PC-9 (cell line): ENCODE results near the gene ERCC5.

ENCODE experiments used
- EZH2 ChIP-seq: fragments of 200-600 bp; sonication (generic); IDR thresholded peaks from 2 replicates; pipeline ENCODE4 v1.8.0; 2017; ENCODE audit warnings: antibody characterized with exemption, low read depth
- TF ChIP-seq, protein P1 (sequence below): fragments of 200-600 bp; sonication (generic); conservative IDR thresholded peaks from 2 replicates; pipeline ENCODE4 v1.6.1; 2017; ENCODE audit warnings: mixed run types, antibody characterized with exemption, mild to moderate bottlenecking, moderate library complexity

DNA sequence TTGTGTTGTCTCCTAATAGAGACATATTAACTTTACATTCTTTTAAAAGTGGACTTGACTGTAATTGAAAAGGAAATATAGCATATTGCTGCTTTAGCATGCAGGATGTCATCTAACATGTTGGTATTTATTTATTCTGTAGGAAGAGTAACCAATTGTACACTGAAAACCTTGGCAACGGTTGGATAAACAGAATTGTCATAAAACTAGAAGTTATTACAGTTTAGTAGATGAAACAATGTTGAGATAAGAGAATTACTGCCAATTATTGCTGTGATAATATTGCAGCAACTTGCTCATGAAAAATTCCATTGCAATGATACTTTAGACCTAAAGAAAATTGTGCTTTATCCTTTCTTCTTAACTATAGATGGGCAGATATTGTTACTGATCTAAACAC, 7.6 kb upstream of the ERCC5 start:
- TF ChIP-seq, protein P1, sequence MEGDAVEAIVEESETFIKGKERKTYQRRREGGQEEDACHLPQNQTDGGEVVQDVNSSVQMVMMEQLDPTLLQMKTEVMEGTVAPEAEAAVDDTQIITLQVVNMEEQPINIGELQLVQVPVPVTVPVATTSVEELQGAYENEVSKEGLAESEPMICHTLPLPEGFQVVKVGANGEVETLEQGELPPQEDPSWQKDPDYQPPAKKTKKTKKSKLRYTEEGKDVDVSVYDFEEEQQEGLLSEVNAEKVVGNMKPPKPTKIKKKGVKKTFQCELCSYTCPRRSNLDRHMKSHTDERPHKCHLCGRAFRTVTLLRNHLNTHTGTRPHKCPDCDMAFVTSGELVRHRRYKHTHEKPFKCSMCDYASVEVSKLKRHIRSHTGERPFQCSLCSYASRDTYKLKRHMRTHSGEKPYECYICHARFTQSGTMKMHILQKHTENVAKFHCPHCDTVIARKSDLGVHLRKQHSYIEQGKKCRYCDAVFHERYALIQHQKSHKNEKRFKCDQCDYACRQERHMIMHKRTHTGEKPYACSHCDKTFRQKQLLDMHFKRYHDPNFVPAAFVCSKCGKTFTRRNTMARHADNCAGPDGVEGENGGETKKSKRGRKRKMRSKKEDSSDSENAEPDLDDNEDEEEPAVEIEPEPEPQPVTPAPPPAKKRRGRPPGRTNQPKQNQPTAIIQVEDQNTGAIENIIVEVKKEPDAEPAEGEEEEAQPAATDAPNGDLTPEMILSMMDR = no peak
- TF ChIP-seq EZH2 = no peak
